H1 (cell line): ENCODE measurements around the gene CTIF. TPM values are rescaled to one million over a fixed set of nuclear protein-coding genes. Genes with fewer than 3 reads are reported as not detected.

Experiments
- CTCF ChIA-PET: fragments of 300-600 bp; sonication (Branson Sonifier 250); formaldehyde crosslinking; loops from one replicate; lab custom pipeline; 2021; ENCODE audit not compliant: partially characterized antibody; lab: Charles Lee
- POLR2A ChIA-PET: fragments of 300-600 bp; sonication (Branson Sonifier 250); formaldehyde crosslinking; loops from one replicate; lab custom pipeline; 2021; ENCODE audit warnings: inconsistent platforms; ENCODE audit not compliant: partially characterized antibody; lab: Charles Lee
- DNase-seq, 2 experiments: peaks; one replicate each; pipeline versions ENCODE4 v3.0.0 to v3.0.0-alpha.2; 2010 to 2022; ENCODE audit warnings: low spot score in 2 of 2, low read depth in 1 of 2, mixed read lengths in 1 of 2
- FAIRE-seq: peaks from 2 replicates; lab custom pipeline; 2011; peaks lifted over from hg19 to GRCh38; lab: Jason Lieb, UNC
- H2AFZ ChIP-seq: 2 replicates; pipeline ENCODE4 v1.8.1; 2012; ENCODE audit warnings: low read length, inconsistent platforms
- H2AK5ac ChIP-seq: 2 replicates; pipeline ENCODE4 v1.6.1; 2013; ENCODE audit warnings: low read depth, low read length
- H2BK120ac ChIP-seq: replicated peaks from 2 replicates; pipeline ENCODE3; 2013; ENCODE audit warnings: low read depth, low read length, inconsistent platforms
- H2BK12ac ChIP-seq: 2 replicates; pipeline ENCODE4 v1.6.1; 2013; ENCODE audit warnings: low read depth, low read length
- H2BK15ac ChIP-seq: 2 replicates; pipeline ENCODE4 v1.6.1; 2013; ENCODE audit warnings: low read length
- H2BK20ac ChIP-seq: 2 replicates; pipeline ENCODE4 v1.6.1; 2013; ENCODE audit warnings: low read length
- H2BK5ac ChIP-seq: 2 replicates; pipeline ENCODE4 v1.6.1; 2013; ENCODE audit warnings: low read depth, low read length
- H3K14ac ChIP-seq: 2 replicates; pipeline ENCODE4 v1.6.1; 2013; ENCODE audit warnings: inconsistent platforms; ENCODE audit not compliant: insufficient read length
- H3K18ac ChIP-seq: 2 replicates; pipeline ENCODE4 v1.6.1; 2013; ENCODE audit warnings: low read length; ENCODE audit errors: extremely low read depth
- H3K23ac ChIP-seq: 2 replicates; pipeline ENCODE4 v1.6.1; 2013; ENCODE audit warnings: inconsistent platforms; ENCODE audit not compliant: insufficient read length
- H3K23me2 ChIP-seq: 2 replicates; pipeline ENCODE4 v1.6.1; 2013; ENCODE audit warnings: low read depth, low read length
- H3K27ac ChIP-seq: 2 replicates; pipeline ENCODE4 v1.6.1; 2011; ENCODE audit warnings: low read depth, low read length, inconsistent platforms
- H3K27me3 ChIP-seq, 4 experiments: replicated peaks in 1 of 4; 1 replicate in 1 of 4; 2 replicates in 3 of 4; pipeline versions ENCODE4 v1.6.1 to v1.8.1; 2011 to 2013; ENCODE audit warnings: low read length in 3 of 4, mild to moderate bottlenecking in 3 of 4, inconsistent platforms in 2 of 4, mixed read lengths in 2 of 4, moderate library complexity in 1 of 4; ENCODE audit not compliant: control insufficient read depth in 3 of 4, insufficient read depth in 3 of 4; ENCODE audit errors: extremely low read depth in 1 of 4
- H3K36me3 ChIP-seq, 4 experiments: 2 replicates each; pipeline versions ENCODE4 v1.6.1 to v1.8.1; 2011 to 2013; ENCODE audit warnings: mild to moderate bottlenecking in 4 of 4, low read length in 3 of 4, moderate library complexity in 2 of 4, control low read depth in 1 of 4, inconsistent platforms in 1 of 4; ENCODE audit not compliant: insufficient read depth in 4 of 4, control insufficient read depth in 2 of 4
- H3K4ac ChIP-seq: replicated peaks from 2 replicates; pipeline ENCODE3; 2013; ENCODE audit warnings: low read length, low read depth, mixed read lengths, inconsistent platforms; ENCODE audit not compliant: insufficient read length
- H3K4me1 ChIP-seq, 4 experiments: replicated peaks in 1 of 4; 1 replicate in 1 of 4; 2 replicates in 3 of 4; pipeline versions ENCODE4 v1.6.1 to v1.8.1; 2011 to 2013; ENCODE audit warnings: low read length in 3 of 4, inconsistent platforms in 2 of 4, mixed read lengths in 1 of 4; ENCODE audit not compliant: insufficient read depth in 4 of 4, control insufficient read depth in 3 of 4
- H3K4me2 ChIP-seq, 2 experiments: 2 replicates each; pipeline versions ENCODE4 v1.6.1 to v1.8.1; 2011 to 2013; ENCODE audit warnings: low read depth in 2 of 2, low read length in 2 of 2, control low read depth in 1 of 2, inconsistent platforms in 1 of 2, mild to moderate bottlenecking in 1 of 2; ENCODE audit not compliant: insufficient read depth in 1 of 2
- H3K4me3 ChIP-seq, 4 experiments: fragments of 200-600, 300-600 bp in 1 of 4; sonication (generic), shearing (Covaris generic), sonication (Bioruptor Twin) in 1 of 4; 2 replicates each; pipeline versions ENCODE4 v1.5.1 to v1.8.1; 2011 to 2016; ENCODE audit warnings: low read length in 4 of 4, low read depth in 3 of 4, control low read depth in 2 of 4, inconsistent platforms in 2 of 4, mild to moderate bottlenecking in 2 of 4, mixed read lengths in 1 of 4, moderate library complexity in 1 of 4; ENCODE audit not compliant: insufficient read depth in 2 of 4; ENCODE audit errors: extremely low read depth in 1 of 4
- H3K56ac ChIP-seq: replicated peaks from 2 replicates; pipeline ENCODE3; 2013; ENCODE audit warnings: low read depth, mild to moderate bottlenecking, mixed read lengths, low read length, inconsistent platforms; ENCODE audit not compliant: insufficient read length
- H3K79me1 ChIP-seq: 2 replicates; pipeline ENCODE4 v1.6.1; 2013; ENCODE audit warnings: low read depth, low read length, control low read depth
- H3K79me2 ChIP-seq, 2 experiments: 2 replicates each; pipeline versions ENCODE4 v1.6.1 to v1.8.1; 2012 to 2013; ENCODE audit warnings: low read length in 2 of 2, mild to moderate bottlenecking in 2 of 2, inconsistent platforms in 1 of 2; ENCODE audit not compliant: insufficient read depth in 2 of 2, control insufficient read depth in 1 of 2
- H3K9ac ChIP-seq, 4 experiments: replicated peaks in 1 of 4; 1 replicate in 1 of 4; 2 replicates in 3 of 4; pipeline versions ENCODE4 v1.6.1 to v1.8.1; 2011 to 2013; ENCODE audit warnings: low read depth in 3 of 4, low read length in 3 of 4, control low read depth in 2 of 4, mild to moderate bottlenecking in 2 of 4, moderate library complexity in 2 of 4, inconsistent platforms in 1 of 4; ENCODE audit errors: extremely low read depth in 1 of 4
- H3K9me3 ChIP-seq, 2 experiments: 2 replicates each; pipeline versions ENCODE4 v1.6.1 to v1.8.1; 2012 to 2013; ENCODE audit warnings: mild to moderate bottlenecking in 2 of 2, moderate library complexity in 2 of 2, control low read depth in 1 of 2, inconsistent platforms in 1 of 2, low read depth in 1 of 2, low read length in 1 of 2, mixed read lengths in 1 of 2; ENCODE audit not compliant: insufficient read depth in 2 of 2
- H4K20me1 ChIP-seq, 2 experiments: replicated peaks in 1 of 2; 2 replicates each; pipeline versions ENCODE3 to v1.8.1; 2011 to 2013; ENCODE audit warnings: inconsistent platforms in 2 of 2, low read length in 2 of 2, mild to moderate bottlenecking in 1 of 2; ENCODE audit not compliant: insufficient read depth in 2 of 2, control insufficient read depth in 1 of 2
- H4K5ac ChIP-seq: 2 replicates; pipeline ENCODE4 v1.6.1; 2013; ENCODE audit warnings: low read length, low read depth, mixed read lengths, inconsistent platforms; ENCODE audit not compliant: insufficient read length
- H4K8ac ChIP-seq: 2 replicates; pipeline ENCODE4 v1.8.0; 2013; ENCODE audit warnings: mild to moderate bottlenecking, moderate library complexity, low read length, inconsistent platforms; ENCODE audit not compliant: insufficient read depth; ENCODE audit errors: extremely low read depth
- H4K91ac ChIP-seq: replicated peaks from 2 replicates; pipeline ENCODE3; 2013; ENCODE audit warnings: low read length, mixed read lengths, inconsistent platforms; ENCODE audit not compliant: insufficient read length
- BCL11A ChIP-seq, 2 experiments: IDR thresholded peaks; one replicate each; pipeline ENCODE4 v1.6.1; 2011; ENCODE audit warnings: low read depth in 2 of 2, low read length in 2 of 2, mild to moderate bottlenecking in 2 of 2
- CTCF ChIP-seq, 3 experiments: IDR thresholded peaks; 1 replicate in 2 of 3; 2 replicates in 1 of 3; pipeline versions ENCODE4 v1.5.1 to v1.6.1; 2011; ENCODE audit warnings: low read length in 3 of 3, mild to moderate bottlenecking in 3 of 3, inconsistent platforms in 2 of 3, low read depth in 1 of 3, moderate library complexity in 1 of 3; ENCODE audit not compliant: insufficient read depth in 1 of 3; ENCODE audit errors: control extremely low read depth in 1 of 3
- POLR2AphosphoS5 ChIP-seq: IDR thresholded peaks from 2 replicates; pipeline ENCODE4 v1.6.1; 2011; ENCODE audit warnings: low read depth, low read length
- RAD21 ChIP-seq, 2 experiments: IDR thresholded peaks in 1 of 2; conservative IDR thresholded peaks in 1 of 2; 2 replicates each; pipeline ENCODE4 v1.6.1; 2011; ENCODE audit warnings: low read depth in 2 of 2, low read length in 2 of 2, improper control_type of control experiment in 1 of 2, inconsistent platforms in 1 of 2, mild to moderate bottlenecking in 1 of 2, moderate library complexity in 1 of 2
- RNF2 ChIP-seq: fragments of 200-900, 300-1000 bp; sonication (generic); IDR thresholded peaks from 2 replicates; pipeline ENCODE4 v1.7.1; 2016; ENCODE audit warnings: borderline replicate concordance, low read depth, mild to moderate bottlenecking, antibody characterized with exemption, low read length; ENCODE audit not compliant: poor library complexity, severe bottlenecking; ENCODE audit errors: missing control alignments
- RXRA ChIP-seq: IDR thresholded peaks from 2 replicates; pipeline ENCODE4 v1.6.1; 2011; ENCODE audit warnings: low read depth, mild to moderate bottlenecking, low read length, moderate library complexity; ENCODE audit not compliant: insufficient read depth
- SIRT6 ChIP-seq: IDR thresholded peaks from one replicate; pipeline ENCODE4 v1.7.1; 2012; ENCODE audit warnings: low read length, inconsistent platforms
- TAF1 ChIP-seq: IDR thresholded peaks from 2 replicates; pipeline ENCODE4 v1.6.1; 2011; ENCODE audit warnings: mild to moderate bottlenecking, low read depth, low read length
- TEAD4 ChIP-seq: IDR thresholded peaks from 2 replicates; pipeline ENCODE4 v1.6.1; 2012; ENCODE audit warnings: low read depth, low read length, inconsistent platforms, mixed read lengths
- YY1 ChIP-seq: IDR thresholded peaks from 2 replicates; pipeline ENCODE4 v1.6.1; 2011; ENCODE audit warnings: low read depth, mild to moderate bottlenecking, low read length
- WGBS, 2 experiments: shearing (Covaris generic) in 1 of 2; methylation state at CpG; one replicate each; pipeline versions ENCODE4 v1.1.6 to v1.1.7; 2013 to 2015; ENCODE audit warnings: low lambda C conversion rate in 2 of 2, mixed read lengths in 2 of 2, inconsistent platforms in 1 of 2, low coverage in 1 of 2, missing lambda C conversion rate in 1 of 2; ENCODE audit not compliant: insufficient replicate concordance in 2 of 2, insufficient coverage in 1 of 2, insufficient read length in 1 of 2; ENCODE audit errors: extremely low coverage in 1 of 2, missing lambda C conversion rate in 1 of 2; 5-methylcytosine and 5-hydroxymethylcytosine counted together
- polyA plus RNA-seq, 7 experiments: library from polyadenylated mRNA; depleted of rRNA in 3 of 7; stranded (reverse) in 5 of 7; unstranded in 2 of 7; fragments of >200 nt in 5 of 7; fragments of 200-250 nt in 2 of 7; gene quantifications; 1 replicate in 5 of 7; 2 replicates in 1 of 7; 4 replicates in 1 of 7; pipeline versions ENCODE4 v1.2.1 to v1.2.3, GENCODE V29; 2011 to 2013; ENCODE audit warnings: missing spikeins in 2 of 7, mixed read lengths in 2 of 7
- total RNA-seq: library from RNA; stranded (reverse); fragmentation: NEBNext Ultra II Directional; extraction: Animal tissue kit (Norgen Biotek cat#: 25700); gene quantifications from 2 replicates; pipeline ENCODE4 v1.2.1, GENCODE V29; 2021

CTIF gene
- total and polyA plus RNA-seq, 2 of the 8 experiments (the other 6 are each of a cell fraction or from before 2014, with no cell fraction given): 9.0 to 17.8 TPM

- Histone ChIP-seq H4K8ac (no peak overlapping the region), H2BK20ac (no peak overlapping the region), H4K5ac (no peak overlapping the region), H3K4ac (no peak overlapping the region), H3K79me2 (peaks cover 0 to 3% of the 10 kb centered on the region in 2 experiments; a peak in 2 of 4 replicates), H4K20me1 (peaks cover 2 to 6% of the 10 kb centered on the region in 2 experiments), H3K14ac (no peak overlapping the region), H3K23ac (no peak overlapping the region), H3K18ac (no peak overlapping the region), H3K9ac (no peak overlapping the region), H3K4me1 (peaks cover 4 to 12% (median 10%) of the 10 kb centered on the region in 4 experiments), H3K79me1 (peaks cover 5% of the 10 kb centered on the region; the same call in 1 of the 2 replicates), H3K9me3 (no peaks in the 10 kb centered on the region), H2BK12ac (no peak overlapping the region), H2BK15ac (no peak overlapping the region), H2BK120ac (no peak overlapping the region), H2BK5ac (no peak overlapping the region), H2AFZ (no peak overlapping the region), H3K36me3 (no peaks in the 10 kb centered on the region), H3K23me2 (no peaks in the 10 kb centered on the region), H2AK5ac (no peak overlapping the region), H3K56ac (no peak overlapping the region), H3K27me3 (no peaks in the 10 kb centered on the region), H3K4me2 (no peak overlapping the region), H4K91ac (no peak overlapping the region), H3K4me3 (no peak overlapping the region), H3K27ac (no peak overlapping the region)
- FAIRE-seq (no peak), DNase-seq (no peak)
- 91% methylated on average over 10 of the region's 10 CpGs; no CpG with 5 or more reads in 1 of the 2 experiments for WGBS, 2 experiments
- POLR2A ChIA-PET: no interaction called here
- CTCF ChIA-PET: interaction anchor here (0.7 to 3.8 kb wide), 4 partner anchors 27 to 125 kb away, joined by 3 to 19 read pairs (median 4); no protein-coding TSS in a partner anchor
- TF ChIP-seq BCL11A (IDR thresholded peaks at IDR 0.05; ENCODE audit: low read depth in 2 of 2, low read length in 2 of 2) (no peak), YY1 (no peak), RAD21 (IDR thresholded peaks at IDR 0.05 in 1 of 2, conservative IDR thresholded peaks at IDR 0.05 in 1 of 2; ENCODE audit: low read depth in 2 of 2, low read length in 2 of 2) (no peak), POLR2AphosphoS5 (no peak), RNF2 (no peak), TAF1 (no peak), SIRT6 (no peak), CTCF (IDR thresholded peaks at IDR 0.05; ENCODE audit: control extremely low read depth in 1 of 3, insufficient read depth in 1 of 3, low read depth in 1 of 3, low read length in 3 of 3) (no peak), RXRA (no peak), TEAD4 (no peak)
Measured at GRCh38 chr18:48611785-48612480, 73.1 kb downstream of the CTIF start.
